Right lobe of liver (tissue), 4 donors: ENCODE results near the gene ABCC9.

Source experiments
- CTCF ChIP-seq, 4 donors: fragments of 200-600 bp in 3 of 4; fragments of 450-650 bp in 1 of 4; IDR thresholded peaks; one replicate each; pipeline versions ENCODE4 v1.5.1 to v1.8.0; 2016 to 2022; ENCODE audit warnings: antibody characterized with exemption in 4 of 4, mild to moderate bottlenecking in 2 of 4
- POLR2A ChIP-seq: fragments of 450-650 bp; IDR thresholded peaks from one replicate; pipeline ENCODE4 v1.6.1; 2017; ENCODE audit warnings: antibody characterized with exemption, mild to moderate bottlenecking
- donor health status: DM: no; HTN: no; CAD: no.
- donor health status: DM: no; HTN: no; CAD: no.
- donor health status: DM: no; HTN: yes; CAD: no.

DNA sequence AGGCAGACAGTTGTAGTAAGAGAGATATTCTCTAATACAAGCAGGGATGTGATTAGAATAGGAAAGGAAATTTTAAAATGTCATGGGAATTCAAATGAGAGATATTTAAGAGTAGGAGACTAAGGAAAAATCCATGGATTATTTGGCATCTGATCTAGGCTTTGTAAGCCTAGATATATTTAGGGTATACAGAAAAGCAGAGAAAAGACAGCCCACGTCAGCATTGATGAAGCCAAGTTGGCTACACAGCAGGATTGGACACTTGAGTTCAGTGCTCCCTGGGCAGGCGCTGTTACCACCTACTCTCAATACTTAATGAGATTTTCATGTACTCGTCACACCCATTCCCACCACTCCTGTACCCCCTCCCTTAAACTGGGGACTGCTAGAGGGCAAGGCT, 165.1 kb downstream of the ABCC9 start:
- no peak for TF ChIP-seq CTCF (IDR thresholded peaks at IDR 0.05)
- no peak for TF ChIP-seq POLR2A
